GM21390 (cell line): ENCODE results near the gene ANKRD52.
"Not testable (repeated sequence)": the region's sequence is repeated elsewhere in the genome, so short reads cannot be mapped to it uniquely, and the experiment has no call there.

Source experiments
- ATAC-seq: cut with Tn5 transposase; IDR thresholded peaks from one replicate; pipeline ENCODE4 v1.9.1; 2021; ENCODE audit not compliant: unreplicated experiment

Gene ANKRD52

DNA sequence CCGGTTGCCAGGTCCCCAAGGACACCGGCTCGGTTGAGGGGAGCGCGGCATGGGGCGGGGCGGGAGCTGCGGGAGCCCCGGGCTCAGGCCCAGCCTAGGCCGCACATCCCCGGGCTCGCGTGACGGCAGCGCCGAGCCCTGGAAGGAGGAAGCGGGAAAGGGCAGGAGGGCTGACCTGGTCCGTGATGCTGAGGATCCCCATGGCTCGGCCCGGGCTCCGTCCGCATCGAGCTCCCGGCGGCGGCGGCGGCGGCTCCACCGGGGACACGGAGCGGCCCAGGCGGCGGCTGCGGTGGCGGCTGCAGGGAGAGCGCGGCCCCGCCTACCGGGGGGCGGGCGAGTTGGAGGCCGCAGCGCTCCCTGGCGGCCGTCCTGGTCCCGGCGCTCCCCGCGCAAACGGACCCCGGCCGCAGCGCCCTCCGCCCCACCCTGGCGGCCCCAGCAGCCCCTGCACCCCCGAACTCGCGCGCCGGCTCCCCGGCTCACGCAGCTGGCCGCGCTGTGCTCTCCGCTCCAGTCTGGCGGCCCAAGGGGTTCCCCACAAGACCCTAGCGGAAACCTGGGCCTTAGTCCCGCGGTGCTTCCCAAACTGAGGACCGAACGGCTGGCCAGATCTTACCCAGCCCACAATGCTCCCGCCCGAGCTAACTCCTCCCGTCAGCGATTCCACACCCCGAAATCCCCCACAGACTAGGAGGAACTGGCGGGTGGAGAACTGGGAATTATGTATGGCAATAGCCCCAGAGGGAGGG, at the start of gene ANKRD52:
TSS of gene ANKRD52 (minus strand) at position 317 of the 752 bp plus-strand sequence. CDS start at position 202, 115 bp downstream.
- peak; percentile 88 for ATAC-seq

DNA sequence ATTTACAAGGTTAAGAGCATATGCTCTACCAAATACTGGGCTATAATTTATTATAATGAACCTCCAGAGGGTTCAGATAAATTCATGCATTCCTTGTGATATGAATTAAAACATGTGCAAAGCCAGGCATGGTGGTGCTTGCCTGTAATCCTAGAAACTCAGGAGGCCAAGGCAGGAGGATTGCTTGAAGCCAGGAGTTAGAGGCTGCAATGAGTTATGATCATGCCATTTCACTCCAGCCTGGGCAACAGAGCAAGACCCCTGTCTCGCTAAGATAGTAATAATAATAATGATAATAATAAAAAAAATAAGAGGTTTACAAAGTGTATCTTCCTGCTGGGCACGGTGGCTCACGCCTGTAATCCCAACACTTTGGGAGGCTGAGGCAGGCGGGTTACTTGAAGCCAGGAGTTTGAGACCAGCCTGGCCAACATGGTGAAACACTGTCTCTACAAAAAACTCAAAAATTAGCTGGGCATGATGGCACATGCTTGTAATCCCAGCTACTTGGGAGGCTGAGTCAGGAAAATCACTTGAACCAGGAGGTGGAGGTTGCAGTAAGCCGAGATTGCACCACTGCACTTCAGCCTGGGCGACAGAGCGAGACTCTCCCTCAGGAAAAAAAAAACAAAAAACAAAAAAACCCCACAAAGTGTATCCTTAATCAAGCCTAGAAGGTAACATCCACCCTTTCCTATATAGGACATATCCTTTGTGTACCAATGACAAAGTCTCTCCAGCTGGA, 49.2 kb upstream of the ANKRD52 start:
- no peak for ATAC-seq

DNA sequence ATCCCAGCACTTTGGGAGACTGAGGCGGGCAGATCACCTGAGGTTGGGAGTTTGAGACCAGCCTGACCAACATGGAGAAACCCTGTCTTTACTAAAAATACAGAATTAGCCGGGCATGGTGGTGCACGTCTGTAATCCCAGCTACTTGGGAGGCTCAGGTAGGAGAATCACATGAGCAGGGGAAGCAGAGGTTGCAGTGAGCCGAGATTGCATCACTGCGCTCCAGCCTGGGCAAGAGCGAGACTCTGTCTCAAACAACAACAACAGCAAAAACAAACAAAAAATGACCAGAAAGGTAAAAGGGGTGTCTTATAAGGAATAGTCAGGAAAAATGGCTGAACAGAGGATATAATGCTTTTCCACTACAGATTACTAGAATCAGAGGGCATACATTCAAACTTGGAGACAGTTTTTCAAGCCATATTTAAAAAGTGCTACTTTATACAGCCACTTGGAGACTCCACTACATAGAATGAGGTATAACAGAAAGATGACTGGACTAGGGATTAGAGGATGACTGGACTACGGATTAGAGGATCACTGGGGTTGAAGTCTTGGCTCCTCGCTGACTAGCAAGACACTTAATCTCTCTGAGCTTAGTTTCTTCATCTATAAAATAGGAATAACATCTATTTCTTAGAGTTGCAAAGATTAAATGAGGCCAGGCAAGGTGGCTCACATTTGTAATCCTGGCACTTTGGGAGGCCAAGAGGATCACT, 46.8 kb upstream of the ANKRD52 start:
- no peak for ATAC-seq

DNA sequence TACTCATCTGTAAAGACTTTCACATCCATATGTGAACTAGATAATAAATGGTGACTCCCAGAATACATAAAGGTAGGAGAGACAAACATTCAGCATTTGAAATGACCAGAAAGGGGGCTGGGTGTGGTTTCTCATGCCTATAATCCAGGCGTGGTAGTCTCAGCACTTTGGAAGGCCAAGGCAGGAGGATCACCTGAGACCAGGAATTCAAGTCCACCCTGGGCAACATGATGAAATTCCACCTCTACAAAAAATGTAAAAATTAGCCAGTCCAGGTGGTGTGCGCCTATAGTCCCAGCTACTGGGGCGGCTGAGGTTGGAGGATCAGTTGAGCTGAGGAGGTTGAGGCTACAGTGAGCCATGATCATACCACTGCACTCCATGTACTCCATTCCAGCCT, 46.1 kb upstream of the ANKRD52 start:
- no peak for ATAC-seq

DNA sequence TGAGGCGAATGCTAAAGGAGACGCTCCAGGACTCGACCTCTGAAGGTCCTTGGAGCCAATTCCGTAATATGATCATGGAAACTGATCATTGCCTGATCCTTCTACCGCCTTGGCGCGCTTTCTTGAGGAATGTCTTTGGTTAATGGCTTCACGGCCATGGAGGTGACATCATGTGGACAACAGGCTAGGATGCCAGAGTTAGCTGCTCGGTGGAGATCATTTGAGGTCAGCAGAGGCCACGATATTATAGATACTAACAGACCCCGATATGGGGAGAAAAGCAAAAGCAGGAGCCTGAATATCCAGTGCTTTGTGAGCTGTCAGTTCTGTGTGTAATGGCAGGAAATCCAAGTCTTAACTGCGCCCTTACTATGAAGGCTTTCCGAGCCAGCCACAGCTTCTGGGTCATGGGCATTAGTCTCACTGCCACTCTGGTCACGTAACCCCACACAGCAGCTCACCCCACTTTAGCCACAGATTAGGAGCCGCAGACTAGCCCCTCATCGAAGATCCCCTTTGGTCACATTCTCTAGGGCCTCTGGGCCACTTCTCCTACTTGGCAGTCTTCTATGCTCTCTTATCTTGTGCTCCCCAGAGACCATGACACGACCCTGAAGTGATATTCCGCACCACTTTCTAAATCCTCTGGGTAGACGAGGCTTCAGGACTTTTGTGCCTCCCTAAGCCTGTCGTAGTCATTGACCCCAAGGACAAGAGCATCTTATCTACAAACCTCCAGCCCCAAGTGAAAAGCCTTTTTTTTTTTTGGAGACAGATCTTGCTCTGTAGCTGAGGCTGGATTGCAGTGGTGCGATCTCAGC, 42.7 kb upstream of the ANKRD52 start:
- no peak for ATAC-seq

DNA sequence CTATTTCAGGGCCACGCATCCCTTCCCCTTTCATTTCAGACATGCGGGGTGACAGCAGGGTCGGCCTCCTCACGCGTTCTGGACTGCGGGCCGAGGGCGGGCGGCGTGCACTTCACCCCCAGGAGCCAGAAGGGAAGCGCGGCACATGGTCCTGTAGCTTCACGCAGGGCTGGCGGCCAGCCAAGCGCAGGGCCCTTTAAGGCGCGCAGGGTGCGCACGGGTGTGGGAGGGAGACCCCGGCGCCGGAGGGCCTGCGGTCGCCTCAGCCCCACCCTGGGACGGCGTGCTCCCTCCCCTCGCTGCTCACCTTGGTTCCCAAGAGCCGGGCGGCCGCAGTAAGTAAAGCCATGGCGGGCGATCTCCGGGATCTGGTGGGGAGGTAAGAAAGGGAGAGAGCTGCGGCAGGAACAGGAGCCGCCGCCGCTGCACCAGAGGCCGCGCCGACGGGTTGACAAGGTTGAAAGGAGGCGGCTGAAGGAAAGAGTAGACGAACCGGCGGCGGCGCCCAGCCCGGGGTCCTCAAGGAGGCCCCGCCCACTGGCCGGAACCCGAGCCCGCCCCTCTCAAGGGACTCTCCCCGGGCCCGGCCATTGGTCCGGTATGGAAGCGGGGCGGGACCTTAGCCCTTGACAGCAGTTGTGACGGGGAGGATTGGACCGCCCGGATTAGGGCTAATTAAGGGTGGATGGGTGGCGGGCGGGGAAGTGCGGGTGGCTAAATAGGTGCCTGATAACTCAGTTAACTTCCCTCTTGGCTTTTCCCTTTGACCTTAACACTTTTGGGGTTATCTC, 41.9 kb upstream of the ANKRD52 start, which contains the start of gene CS:
TSS of gene CS (minus strand) at position 478 of the 791 bp plus-strand sequence. CDS start at position 349, 129 bp downstream.
- peak; percentile 92 for ATAC-seq

DNA sequence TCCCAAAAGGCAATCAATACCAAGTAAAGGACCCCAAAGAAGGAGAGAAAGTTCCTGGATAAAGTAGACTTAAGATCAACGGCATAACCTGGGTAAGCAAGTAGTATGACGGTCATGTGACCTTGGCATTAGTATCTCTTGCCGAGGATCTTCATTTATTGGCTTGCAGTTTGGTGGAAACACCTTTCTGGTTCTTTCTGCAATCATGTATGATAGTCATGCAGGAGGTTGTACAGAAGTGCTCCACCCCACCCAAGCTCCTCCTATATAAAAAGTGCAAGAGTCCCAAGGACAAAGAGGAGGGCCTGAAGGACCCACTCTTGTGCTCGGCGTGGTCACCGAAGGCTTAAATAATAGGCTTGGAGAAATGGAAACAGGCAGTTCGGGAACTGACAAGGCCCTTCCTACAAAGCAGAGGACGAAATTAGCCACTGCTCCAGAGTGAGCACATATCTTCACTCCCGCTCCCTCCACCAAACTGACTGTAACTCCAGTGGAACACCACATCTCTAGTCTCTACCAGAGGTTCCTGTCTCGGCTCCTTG, 41.2 kb upstream of the ANKRD52 start:
- ATAC-seq: no peak

DNA sequence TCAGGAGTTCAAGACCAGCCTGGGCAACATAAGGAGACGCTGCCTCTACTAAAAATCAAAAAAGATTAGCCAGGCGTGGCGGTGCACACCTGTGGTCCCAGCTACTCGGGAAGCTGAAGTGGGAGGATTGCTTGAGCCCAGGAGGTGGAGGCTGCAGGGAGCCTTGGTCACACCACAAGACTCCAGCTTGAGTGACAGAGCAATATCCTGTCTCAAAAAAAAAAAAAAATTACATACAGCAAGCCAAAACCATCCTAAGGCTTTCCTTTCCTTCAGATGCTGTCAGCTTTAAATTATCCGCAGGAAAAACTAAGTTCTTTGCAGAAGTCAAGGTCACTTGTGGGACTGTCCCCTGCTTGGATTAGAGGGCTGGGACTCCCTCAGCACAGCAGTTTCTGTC, 40.6 kb upstream of the ANKRD52 start:
- ATAC-seq: no peak

DNA sequence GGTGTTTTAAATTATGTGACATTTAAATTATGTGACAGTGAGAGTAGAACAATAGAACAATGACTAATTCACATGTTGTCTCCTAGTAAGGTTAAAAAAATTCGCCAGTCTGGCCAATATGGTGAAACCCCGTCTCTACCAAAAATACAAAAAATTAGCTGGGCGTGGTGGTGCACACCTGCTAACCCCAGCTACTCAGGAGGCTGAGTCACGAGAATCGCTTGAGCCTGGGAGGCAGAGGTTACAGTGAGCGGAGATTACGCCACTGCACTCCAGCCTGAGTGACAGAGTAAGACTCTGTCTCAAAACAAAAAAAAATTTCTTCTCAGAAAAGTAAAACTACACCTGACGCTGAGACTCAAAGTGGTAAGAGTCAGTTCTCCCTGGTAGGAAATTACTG, 39.2 kb upstream of the ANKRD52 start:
- no peak for ATAC-seq

DNA sequence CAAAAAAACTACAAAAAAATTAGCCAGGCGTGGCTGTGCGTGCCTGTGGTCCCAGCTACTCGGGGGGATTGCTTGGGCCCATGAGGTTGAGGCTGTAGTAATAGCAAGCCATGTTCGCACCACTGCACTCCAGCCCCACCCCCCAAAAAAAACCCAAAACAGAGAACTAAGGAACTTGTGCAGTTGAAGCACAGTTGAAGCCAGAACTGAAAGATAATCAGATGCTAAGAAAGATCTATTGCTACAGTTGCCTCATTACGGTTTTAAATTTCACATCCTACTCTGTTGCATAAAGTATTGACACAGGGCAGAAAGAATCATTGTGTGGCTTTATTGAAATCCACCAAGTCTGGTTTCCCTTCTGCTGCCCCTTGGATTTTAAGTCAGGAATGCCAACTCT, 38.1 kb upstream of the ANKRD52 start:
- ATAC-seq: no peak

DNA sequence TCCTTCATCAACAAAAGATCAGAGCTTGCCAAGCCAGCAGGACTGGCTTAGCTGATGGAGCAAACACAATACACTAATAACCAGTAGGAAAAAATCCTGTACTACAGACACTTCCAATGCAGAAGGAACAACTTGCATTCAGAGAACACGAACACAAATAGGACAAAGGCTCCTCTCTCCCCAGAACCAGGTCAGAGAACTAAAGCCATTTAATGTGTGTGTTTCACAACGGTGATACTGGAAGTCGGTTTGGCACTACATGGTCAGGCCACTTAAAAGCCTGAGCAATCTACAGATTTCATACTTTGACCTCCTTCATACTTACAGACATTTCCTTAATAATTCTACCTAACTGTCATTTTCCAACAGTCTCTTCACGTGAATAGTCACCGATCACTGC, 35.6 kb upstream of the ANKRD52 start:
- no peak for ATAC-seq

DNA sequence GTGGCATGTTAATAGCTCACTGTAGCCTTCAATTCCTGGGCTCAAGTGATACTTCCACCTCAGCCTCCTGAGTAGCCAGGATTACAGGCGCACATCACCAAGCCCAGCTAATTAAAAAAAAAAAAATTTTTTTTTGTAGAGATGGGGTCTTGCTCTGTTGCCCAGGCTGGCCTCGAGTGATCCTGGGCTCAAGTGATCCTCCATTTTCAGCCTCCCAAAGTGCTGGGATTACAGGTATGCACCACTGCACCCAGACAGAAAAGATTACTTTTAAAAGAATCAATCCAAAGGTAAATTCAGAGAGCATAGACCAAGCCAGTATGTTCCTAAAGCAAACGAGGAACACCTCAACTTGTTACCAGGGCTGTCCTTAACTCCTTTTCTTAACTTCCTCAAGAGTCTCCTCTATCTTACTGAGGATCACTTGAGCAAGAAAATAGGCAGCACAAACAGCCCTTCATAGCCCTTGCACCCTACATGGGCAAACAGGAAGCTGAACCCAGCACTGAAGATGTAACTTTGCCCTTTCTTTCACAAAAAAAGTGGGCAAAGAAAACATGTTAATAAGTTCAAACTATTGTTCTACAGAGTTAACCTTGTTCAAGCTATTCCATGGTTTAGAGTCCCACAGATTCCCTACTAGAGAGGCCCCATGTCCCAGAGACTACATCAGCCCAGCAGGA, 30.7 kb upstream of the ANKRD52 start:
- ATAC-seq: no peak

DNA sequence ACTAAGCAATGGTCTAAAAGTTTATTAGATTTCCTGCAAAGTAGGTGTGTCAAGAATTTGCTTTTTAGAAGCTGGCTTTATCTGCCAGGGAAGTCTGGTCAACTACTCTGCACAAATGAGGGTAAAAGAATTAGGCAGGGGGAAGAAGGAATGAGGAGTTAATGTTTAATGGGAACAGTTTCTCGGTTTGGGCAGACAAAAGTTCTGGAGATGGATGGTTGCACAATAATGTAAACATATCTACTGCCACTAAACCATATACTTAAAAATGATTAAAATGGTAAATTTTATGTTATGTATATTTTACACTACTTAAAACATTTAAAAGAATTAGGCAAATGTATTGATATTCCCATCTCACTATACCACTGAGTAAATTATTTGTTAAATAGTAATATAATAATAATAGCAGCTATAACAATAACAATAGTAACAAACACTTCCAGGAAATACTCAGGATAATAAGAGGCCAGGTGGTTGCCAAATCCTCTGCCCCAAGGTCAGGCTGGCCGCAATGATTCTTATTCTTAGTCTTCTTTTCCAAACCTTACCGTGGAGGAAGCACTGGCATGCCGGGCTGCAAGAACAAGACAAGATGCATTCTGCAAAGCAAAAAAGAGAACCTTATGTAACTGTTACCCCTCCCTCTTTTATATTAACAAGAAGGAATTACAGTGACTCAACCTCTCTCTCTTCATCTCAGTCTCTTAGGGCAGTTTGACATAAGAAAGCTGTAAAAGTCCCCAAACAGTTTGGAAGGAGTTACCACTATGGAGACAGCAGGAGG, 28.1 kb upstream of the ANKRD52 start:
- ATAC-seq: no peak

DNA sequence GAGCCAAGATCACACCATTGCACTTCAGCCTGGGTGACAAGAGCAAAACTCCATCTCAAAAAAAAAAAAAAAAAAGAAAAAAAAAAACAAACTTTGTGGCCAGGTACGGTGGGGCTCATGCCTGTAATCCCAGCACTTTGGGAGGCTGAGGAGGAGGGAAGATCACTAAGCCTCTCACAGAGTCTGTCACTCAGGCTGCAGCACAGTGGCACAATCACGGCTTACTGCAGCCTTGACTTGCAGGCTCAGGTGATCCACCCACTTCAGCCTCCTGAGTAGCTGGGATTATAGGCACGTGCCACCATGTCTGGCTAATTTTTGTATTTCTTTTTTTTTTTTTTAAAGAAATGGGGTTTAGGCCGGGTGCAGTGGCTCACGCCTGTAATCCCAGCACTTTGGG, 26.1 kb upstream of the ANKRD52 start:
- not testable (repeated sequence) for ATAC-seq

DNA sequence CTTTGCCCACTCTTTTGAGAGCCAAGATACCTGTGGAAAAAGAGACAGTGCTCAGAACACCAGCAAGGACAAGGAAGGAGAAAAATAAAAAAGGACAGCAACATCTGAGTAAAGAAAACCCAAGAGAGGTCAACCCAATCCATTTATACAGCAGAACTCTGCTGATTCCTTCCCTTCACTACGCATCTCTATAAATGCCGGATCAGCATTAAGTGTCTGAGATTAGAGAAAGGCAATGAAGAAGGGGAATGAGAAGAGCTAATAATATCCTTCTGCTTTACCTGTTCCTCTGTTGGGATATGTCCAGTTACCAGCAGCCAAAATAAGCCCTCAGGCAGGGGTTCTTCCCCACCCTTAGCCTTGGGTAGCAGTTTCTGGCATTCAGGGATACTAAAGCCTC, 24.4 kb upstream of the ANKRD52 start:
- no peak for ATAC-seq

DNA sequence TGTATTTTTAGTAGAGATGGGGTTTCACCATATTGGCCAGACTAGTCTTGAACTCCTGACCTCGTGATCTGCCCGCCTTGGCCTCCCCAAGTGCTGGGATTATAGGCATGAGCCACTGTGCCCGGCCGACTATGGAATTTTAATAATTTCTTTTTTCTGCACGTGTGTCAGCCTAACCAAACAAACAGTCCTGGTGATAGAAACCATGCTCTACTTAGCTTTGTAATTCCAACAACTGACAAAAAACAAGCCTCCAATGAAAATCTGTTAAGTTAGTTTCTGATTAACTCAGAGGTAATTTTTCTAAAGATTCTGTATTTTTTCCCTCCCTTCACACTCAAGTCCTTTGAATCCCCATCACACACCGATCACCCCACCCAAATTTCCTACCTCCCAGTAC, 23.8 kb upstream of the ANKRD52 start:
- ATAC-seq: no peak

DNA sequence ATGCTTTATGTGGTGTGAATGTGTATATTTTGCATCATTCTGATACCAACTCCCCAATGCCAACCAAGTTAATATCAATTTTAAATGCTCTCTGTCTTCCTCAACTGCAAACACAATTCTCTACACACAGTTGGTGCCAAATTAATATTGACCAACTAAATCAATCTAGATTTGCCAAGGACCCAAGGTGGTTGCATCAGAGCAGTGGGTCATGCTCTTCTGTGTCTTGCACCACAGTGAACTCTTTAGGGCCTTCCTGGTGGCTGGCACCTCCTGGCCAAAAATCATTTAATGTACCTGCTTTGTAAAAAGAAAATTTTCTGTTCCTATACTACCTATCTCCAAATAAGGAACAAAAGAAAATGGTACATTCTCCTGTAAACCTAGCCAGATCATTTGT, 22.7 kb upstream of the ANKRD52 start:
- ATAC-seq: no peak

DNA sequence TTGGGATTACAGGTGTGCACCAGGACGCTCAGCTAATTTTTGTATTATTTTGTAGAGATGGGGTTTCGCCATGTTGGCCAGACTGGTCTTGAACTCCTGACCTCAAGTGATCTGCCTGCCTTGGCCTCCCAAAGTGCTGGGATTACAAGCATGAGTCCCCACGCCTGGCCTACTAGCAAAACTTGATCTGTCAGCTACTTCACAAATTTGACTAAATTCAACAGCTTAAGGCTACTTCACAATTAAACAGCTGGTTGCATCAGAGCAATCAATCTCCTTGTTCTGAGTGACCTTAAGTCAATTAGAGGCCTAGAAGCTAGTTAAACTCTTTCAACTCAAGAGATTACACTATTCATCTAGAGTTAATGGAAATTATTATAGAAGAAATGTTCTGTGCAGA, 20.7 kb upstream of the ANKRD52 start:
- ATAC-seq: no peak
